C4-2B (cell line): ENCODE data around the gene EIF3C.
"Not testable (repeated sequence)": the region's sequence is repeated elsewhere in the genome, so short reads cannot be mapped to it uniquely, and the experiment has no call there.

Source experiments
- CTCF ChIP-seq: fragments of 450-650 bp; conservative IDR thresholded peaks from 2 replicates; pipeline ENCODE4 v1.5.1; 2017; ENCODE audit warnings: mild to moderate bottlenecking
- ZFX ChIP-seq: fragments of 450-650 bp; IDR thresholded peaks from 2 replicates; pipeline ENCODE4 v1.6.1; 2017

- TF ChIP-seq CTCF, ZFX: not testable (repeated sequence)
Measured at GRCh38 chr16:28751487-28751886, 40.2 kb downstream of the EIF3C start, which contains the start of gene NPIPB9.
